H1 (cell line): Measurements from ENCODE around the gene NEK4.

ENCODE experiments used
- CBX8 ChIP-seq: fragments of 300-800, 300-1000 bp; sonication (generic); IDR thresholded peaks from 2 replicates; pipeline ENCODE4 v1.7.1; 2016; ENCODE audit warnings: low read depth, low read length, borderline replicate concordance
- CTCF ChIP-seq, 3 experiments: IDR thresholded peaks; 1 replicate in 2 of 3; 2 replicates in 1 of 3; pipeline versions ENCODE4 v1.5.1 to v1.6.1; 2011; ENCODE audit warnings: low read length in 3 of 3, mild to moderate bottlenecking in 3 of 3, inconsistent platforms in 2 of 3, low read depth in 1 of 3, moderate library complexity in 1 of 3; ENCODE audit not compliant: insufficient read depth in 1 of 3; ENCODE audit errors: control extremely low read depth in 1 of 3
- EP300 ChIP-seq, 2 experiments: IDR thresholded peaks; 1 replicate in 1 of 2; 2 replicates in 1 of 2; pipeline ENCODE4 v1.6.1; 2011 to 2012; ENCODE audit warnings: low read depth in 2 of 2, low read length in 2 of 2, mild to moderate bottlenecking in 2 of 2, borderline replicate concordance in 1 of 2, inconsistent platforms in 1 of 2, moderate library complexity in 1 of 2
- EZH2 ChIP-seq: fragments of 200-600 bp; sonication (generic); IDR thresholded peaks from 2 replicates; pipeline ENCODE4 v1.7.1; 2012; ENCODE audit warnings: low read depth, mild to moderate bottlenecking, moderate library complexity, low read length, inconsistent platforms; ENCODE audit not compliant: severe bottlenecking
- KDM1A ChIP-seq: fragments of 200-600, 300-600 bp; sonication (generic); IDR thresholded peaks from 2 replicates; pipeline ENCODE4 v1.7.1; 2016; ENCODE audit warnings: mild to moderate bottlenecking, low read length, borderline replicate concordance
- MAFK ChIP-seq: IDR thresholded peaks from 2 replicates; pipeline ENCODE4 v1.6.1; 2012; ENCODE audit warnings: low read depth, mild to moderate bottlenecking, improper control_type of control experiment, low read length
- NRF1 ChIP-seq: IDR thresholded peaks from 2 replicates; pipeline ENCODE4 v1.6.1; 2011; ENCODE audit warnings: mild to moderate bottlenecking, low read depth, low read length, improper control_type of control experiment
- POLR2A ChIP-seq, 2 experiments: IDR thresholded peaks; 1 replicate in 1 of 2; 2 replicates in 1 of 2; pipeline ENCODE4 v1.6.1; 2011; ENCODE audit warnings: low read depth in 2 of 2, low read length in 2 of 2, mild to moderate bottlenecking in 2 of 2; ENCODE audit errors: control extremely low read depth in 1 of 2
- POLR2AphosphoS5 ChIP-seq: IDR thresholded peaks from 2 replicates; pipeline ENCODE4 v1.6.1; 2011; ENCODE audit warnings: low read depth, low read length
- SIN3A ChIP-seq, 2 experiments: IDR thresholded peaks in 1 of 2; conservative IDR thresholded peaks in 1 of 2; 2 replicates each; pipeline ENCODE4 v1.6.1; 2011 to 2012; ENCODE audit warnings: low read length in 2 of 2, improper control_type of control experiment in 1 of 2, low read depth in 1 of 2, mild to moderate bottlenecking in 1 of 2
- SIX5 ChIP-seq: IDR thresholded peaks from 2 replicates; pipeline ENCODE4 v1.6.1; 2011; ENCODE audit warnings: mild to moderate bottlenecking, low read depth, low read length
- TAF1 ChIP-seq: IDR thresholded peaks from 2 replicates; pipeline ENCODE4 v1.6.1; 2011; ENCODE audit warnings: mild to moderate bottlenecking, low read depth, low read length
- TEAD4 ChIP-seq: IDR thresholded peaks from 2 replicates; pipeline ENCODE4 v1.6.1; 2012; ENCODE audit warnings: low read depth, low read length, inconsistent platforms, mixed read lengths
- ZNF274 ChIP-seq: IDR thresholded peaks from 2 replicates; pipeline ENCODE4 v1.7.0; 2012; ENCODE audit warnings: low read length, borderline replicate concordance; ENCODE audit errors: extremely low read depth

GRCh38 chr3:52710512-52710911 is 60.2 kb downstream of the NEK4 start:
- TF ChIP-seq CTCF (IDR thresholded peaks at IDR 0.05; ENCODE audit: control extremely low read depth in 1 of 3, insufficient read depth in 1 of 3, low read depth in 1 of 3, low read length in 3 of 3) = no peak
- no peak for TF ChIP-seq MAFK
- no peak for TF ChIP-seq TAF1
- TF ChIP-seq SIX5 = no peak
- TF ChIP-seq POLR2AphosphoS5 = no peak
- no peak for TF ChIP-seq ZNF274
- no peak for TF ChIP-seq SIN3A (conservative IDR thresholded peaks at IDR 0.05 in 1 of 2, IDR thresholded peaks at IDR 0.05 in 1 of 2; ENCODE audit: low read depth in 1 of 2, low read length in 2 of 2)
- no peak for TF ChIP-seq EP300 (IDR thresholded peaks at IDR 0.05; ENCODE audit: borderline replicate concordance in 1 of 2, low read depth in 2 of 2, low read length in 2 of 2)
- no peak for TF ChIP-seq POLR2A (IDR thresholded peaks at IDR 0.05; ENCODE audit: control extremely low read depth in 1 of 2, low read depth in 2 of 2, low read length in 2 of 2)
- no peak for TF ChIP-seq EZH2
- no peak for TF ChIP-seq NRF1
- no peak for TF ChIP-seq TEAD4
- no peak for TF ChIP-seq CBX8
- TF ChIP-seq KDM1A = no peak
